SK-N-SH (cell line): Measurements from ENCODE around the gene RSKR. TPM values are rescaled to one million over a fixed set of nuclear protein-coding genes. Genes with fewer than 3 reads are reported as not detected.

ENCODE experiments used
- CTCF ChIA-PET: fragments of 300-600, 350-600 bp; formaldehyde crosslinking; extraction: SDS; loops from one replicate; lab custom pipeline; 2021; lab: Yijun Ruan, JAX
- POLR2A ChIA-PET: fragments of 350-600 bp; sonication (Branson Sonifier 250); formaldehyde crosslinking; extraction: SDS; loops from one replicate; lab custom pipeline; 2020; ENCODE audit warnings: antibody characterized with exemption, inconsistent platforms; lab: Yijun Ruan, JAX
- DNase-seq: peaks from one replicate; pipeline ENCODE4 v3.0.0; 2012
- H2AFZ ChIP-seq: fragments of 200-600 bp; sonication (generic); 2 replicates; pipeline ENCODE4 v1.8.1; 2016; ENCODE audit warnings: antibody characterized with exemption, mild to moderate bottlenecking, low read depth
- H3F3A ChIP-seq: fragments of 200-600 bp; sonication (generic); replicated peaks from 2 replicates; pipeline ENCODE3; 2016; ENCODE audit warnings: antibody characterized with exemption, mild to moderate bottlenecking; ENCODE audit not compliant: insufficient read depth
- H3K27ac ChIP-seq, 2 experiments: fragments of 200-500 bp in 1 of 2; fragments of 200-600 bp in 1 of 2; sonication (Bioruptor generic) in 1 of 2; sonication (generic), shearing (Covaris generic) in 1 of 2; 2 replicates each; pipeline versions ENCODE4 v1.5.1 to v1.6.1; 2014 to 2016; ENCODE audit warnings: low read depth in 2 of 2, inconsistent platforms in 1 of 2, low read length in 1 of 2, mild to moderate bottlenecking in 1 of 2, mixed read lengths in 1 of 2
- H3K27me3 ChIP-seq: fragments of 200-600 bp; sonication (generic), shearing (Covaris generic); 2 replicates; pipeline ENCODE4 v1.6.1; 2016; ENCODE audit warnings: mixed run types; ENCODE audit not compliant: insufficient read depth
- H3K36me3 ChIP-seq, 2 experiments: fragments of 200-500 bp in 1 of 2; fragments of 200-600 bp in 1 of 2; sonication (Bioruptor generic) in 1 of 2; sonication (generic) in 1 of 2; replicated peaks in 1 of 2; 2 replicates each; pipeline versions ENCODE3 to v1.5.1; 2014 to 2016; ENCODE audit warnings: low read length in 1 of 2, mild to moderate bottlenecking in 1 of 2; ENCODE audit not compliant: insufficient read depth in 2 of 2, control insufficient read depth in 1 of 2
- H3K4me1 ChIP-seq, 2 experiments: fragments of 200-500 bp in 1 of 2; fragments of 200-600 bp in 1 of 2; sonication (Bioruptor generic) in 1 of 2; sonication (generic), shearing (Covaris generic) in 1 of 2; 2 replicates each; pipeline versions ENCODE4 v1.5.1 to v1.6.1; 2014 to 2016; ENCODE audit warnings: low read depth in 1 of 2, low read length in 1 of 2, mixed run types in 1 of 2; ENCODE audit not compliant: insufficient read depth in 2 of 2, control insufficient read depth in 1 of 2
- H3K4me2 ChIP-seq: fragments of 200-600 bp; sonication (generic), shearing (Covaris generic); 2 replicates; pipeline ENCODE4 v1.6.1; 2017; ENCODE audit warnings: mixed run types
- H3K4me3 ChIP-seq, 2 experiments: fragments of 200-500 bp in 1 of 2; fragments of 200-600 bp in 1 of 2; sonication (Bioruptor generic) in 1 of 2; sonication (generic), shearing (Covaris generic) in 1 of 2; 2 replicates each; pipeline versions ENCODE4 v1.5.1 to v1.8.1; 2014 to 2016; ENCODE audit warnings: low read depth in 2 of 2, inconsistent platforms in 1 of 2, low read length in 1 of 2, mild to moderate bottlenecking in 1 of 2, mixed read lengths in 1 of 2, moderate library complexity in 1 of 2
- H3K79me2 ChIP-seq: fragments of 200-600 bp; sonication (generic); 2 replicates; pipeline ENCODE4 v1.8.1; 2017; ENCODE audit warnings: mild to moderate bottlenecking; ENCODE audit not compliant: insufficient read depth
- H3K9ac ChIP-seq: fragments of 200-600 bp; sonication (generic); 2 replicates; pipeline ENCODE4 v1.6.1; 2017; ENCODE audit warnings: mixed run types
- H3K9me2 ChIP-seq: fragments of 200-600 bp; sonication (generic); 2 replicates; pipeline ENCODE4 v1.6.1; 2017; ENCODE audit warnings: mixed run types
- H3K9me3 ChIP-seq: fragments of 200-600 bp; sonication (generic); 2 replicates; pipeline ENCODE4 v1.6.1; 2017; ENCODE audit warnings: mixed run types, mild to moderate bottlenecking, moderate library complexity
- H4K20me1 ChIP-seq: fragments of 200-600 bp; sonication (generic); 2 replicates; pipeline ENCODE4 v1.6.1; 2017; ENCODE audit warnings: mild to moderate bottlenecking, mixed run types; ENCODE audit not compliant: insufficient read depth
- CHD2 ChIP-seq: fragments of 150-350 bp; IDR thresholded peaks from 2 replicates; pipeline ENCODE4 v1.6.1; 2018; ENCODE audit warnings: low read length; ENCODE audit not compliant: partially characterized antibody
- ELF1 ChIP-seq: IDR thresholded peaks from 2 replicates; pipeline ENCODE4 v1.4.0; 2012
- EP300 ChIP-seq, 2 experiments: IDR thresholded peaks; 2 replicates each; pipeline versions ENCODE4 v1.4.0 to v1.6.1; 2012; ENCODE audit warnings: borderline replicate concordance in 1 of 2, low read depth in 1 of 2, low read length in 1 of 2
- FOSL2 ChIP-seq: IDR thresholded peaks from 2 replicates; pipeline ENCODE4 v1.4.0; 2012; ENCODE audit warnings: low read depth, mild to moderate bottlenecking, moderate library complexity, borderline replicate concordance
- FOXJ3 ChIP-seq: sonication (generic); formaldehyde crosslinking; IDR thresholded peaks from 2 replicates; pipeline ENCODE4 v1.5.1; 2020; ENCODE audit warnings: mild to moderate bottlenecking, missing genetic modification reagents
- FOXM1 ChIP-seq: IDR thresholded peaks from 2 replicates; pipeline ENCODE4 v1.4.0; 2012; ENCODE audit warnings: low read depth, mild to moderate bottlenecking
- GABPA ChIP-seq: IDR thresholded peaks from 2 replicates; pipeline ENCODE4 v1.4.0; 2012; ENCODE audit warnings: low read depth, mild to moderate bottlenecking
- GATA2 ChIP-seq: sonication (generic); formaldehyde crosslinking; IDR thresholded peaks from 2 replicates; pipeline ENCODE4 v1.5.0; 2020; ENCODE audit warnings: mild to moderate bottlenecking, missing genetic modification reagents
- IRF3 ChIP-seq: fragments of 150-350 bp; IDR thresholded peaks from 2 replicates; pipeline ENCODE4 v1.6.1; 2016; ENCODE audit warnings: mild to moderate bottlenecking, low read depth, low read length
- JUND ChIP-seq: IDR thresholded peaks from 2 replicates; pipeline ENCODE4 v1.4.0; 2012
- MXI1 ChIP-seq: IDR thresholded peaks from 2 replicates; pipeline ENCODE4 v1.6.1; 2012; ENCODE audit warnings: mild to moderate bottlenecking, low read depth, low read length, improper control_type of control experiment
- NFIC ChIP-seq: IDR thresholded peaks from 2 replicates; pipeline ENCODE4 v1.4.0; 2012; ENCODE audit warnings: borderline replicate concordance
- NRF1 ChIP-seq: IDR thresholded peaks from 2 replicates; pipeline ENCODE4 v1.6.1; 2012; ENCODE audit warnings: low read depth, mild to moderate bottlenecking, low read length
- PBX3 ChIP-seq: IDR thresholded peaks from 2 replicates; pipeline ENCODE4; 2012
- POLR2AphosphoS5 ChIP-seq: IDR thresholded peaks from 2 replicates; pipeline ENCODE4 v1.6.1; 2012; ENCODE audit warnings: low read depth, low read length
- RAD21 ChIP-seq: IDR thresholded peaks from 2 replicates; pipeline ENCODE4 v1.6.1; 2012; ENCODE audit warnings: mild to moderate bottlenecking, low read length
- SIN3A ChIP-seq: IDR thresholded peaks from 2 replicates; pipeline ENCODE4 v1.6.1; 2012; ENCODE audit warnings: low read depth, mild to moderate bottlenecking, low read length, moderate library complexity, borderline replicate concordance
- TCF12 ChIP-seq: IDR thresholded peaks from 2 replicates; pipeline ENCODE4 v1.4.0; 2012
- USF1 ChIP-seq: IDR thresholded peaks from 2 replicates; pipeline ENCODE4 v1.4.0; 2012; ENCODE audit warnings: low read depth, borderline replicate concordance
- WGBS: methylation state at CpG from one replicate; pipeline ENCODE4 v1.1.6; 2017; ENCODE audit warnings: low lambda C conversion rate; 5-methylcytosine and 5-hydroxymethylcytosine counted together
- polyA plus RNA-seq, 3 experiments: library from polyadenylated mRNA; depleted of rRNA; stranded (reverse); fragments of >200 nt; gene quantifications; 2 replicates each; pipeline ENCODE4 v1.2.3, GENCODE V29; 2012

The RSKR gene
- polyA plus RNA-seq, 1 of the 3 experiments (the other 2 are of a cell fraction): 7.9 TPM

GRCh38 chr17:28655160-28655559 lies 41.2 kb upstream of the RSKR start:
- H3K9me2 ChIP-seq: no peaks in the 10 kb centered on the region
- no peaks in the 10 kb centered on the region for H3K4me1 ChIP-seq
- CTCF ChIA-PET: interaction anchor here (1.3 kb wide), 1 partner anchor 15 kb away, joined by 3 read pairs; no protein-coding TSS in a partner anchor
- DNase-seq: no peak
- TF ChIP-seq PBX3 (no peak), GATA2 (CRISPR knock-in tag) (no peak), USF1 (no peak), EP300 (IDR thresholded peaks at IDR 0.05; ENCODE audit: borderline replicate concordance in 1 of 2, low read depth in 1 of 2, low read length in 1 of 2) (no peak), POLR2AphosphoS5 (no peak), TCF12 (no peak), ELF1 (no peak), FOSL2 (no peak)
- peaks cover 21 to 45% of the 10 kb centered on the region in 2 experiments for H3K36me3 ChIP-seq
- peaks cover 82% of the 10 kb centered on the region for H3K79me2 ChIP-seq
- no peak overlapping the region for H3K4me2 ChIP-seq
- no peaks in the 10 kb centered on the region for H3K9me3 ChIP-seq
- no peak overlapping the region for H3K27ac ChIP-seq
- H3K9ac ChIP-seq: no peak overlapping the region
- peaks cover 5% of the 10 kb centered on the region for H3F3A ChIP-seq
- H2AFZ ChIP-seq: no peak overlapping the region
- POLR2A ChIA-PET: no interaction called here
- no peaks in the 10 kb centered on the region for H4K20me1 ChIP-seq
- H3K27me3 ChIP-seq: no peaks in the 10 kb centered on the region
- no peak overlapping the region for H3K4me3 ChIP-seq
- 96% methylated on average over 5 of the region's 5 CpGs for WGBS

GRCh38 chr17:28648698-28649097 lies 34.7 kb upstream of the RSKR start:
- TF ChIP-seq NFIC: no peak
- TF ChIP-seq GABPA: no peak
- TF ChIP-seq MXI1: no peak
- no peak for TF ChIP-seq SIN3A
- no peak for TF ChIP-seq CHD2
- TF ChIP-seq PBX3: no peak
- TF ChIP-seq RAD21: no peak
- no peak for TF ChIP-seq JUND
- TF ChIP-seq ELF1: no peak
- TF ChIP-seq FOXM1: no peak
- TF ChIP-seq IRF3: no peak
- TF ChIP-seq NRF1: no peak
- TF ChIP-seq FOXJ3 (CRISPR knock-in tag): no peak
- no peak for TF ChIP-seq POLR2AphosphoS5
- TF ChIP-seq, all 33 proteins: peak for 0
- ChIA-PET CTCF (interaction anchor here (1.1 to 1.2 kb wide), 3 partner anchors 15 to 100 kb away, joined by 3 read pairs; no protein-coding TSS in a partner anchor), POLR2A (no interaction called here)
- H3K27ac ChIP-seq: no peak overlapping the region
- WGBS: 75% methylated on average over 2 of the region's 2 CpGs
- no peak overlapping the region for H2AFZ ChIP-seq
- H3K9me3 ChIP-seq: no peaks in the 10 kb centered on the region
- H3K9ac ChIP-seq: no peak overlapping the region
- peaks cover 37% of the 10 kb centered on the region for H3F3A ChIP-seq
- H3K9me2 ChIP-seq: no peaks in the 10 kb centered on the region
- H4K20me1 ChIP-seq: peaks cover 1% of the 10 kb centered on the region
- H3K4me2 ChIP-seq: no peak overlapping the region
- peaks cover 26 to 31% of the 10 kb centered on the region in 2 experiments for H3K36me3 ChIP-seq
- no peak overlapping the region for H3K4me3 ChIP-seq
- no peak for DNase-seq
- no peaks in the 10 kb centered on the region for H3K27me3 ChIP-seq
- peaks cover 47% of the 10 kb centered on the region for H3K79me2 ChIP-seq
- H3K4me1 ChIP-seq: peaks cover 1 to 9% of the 10 kb centered on the region in 2 experiments; a peak in 3 of 4 replicates
